Anterior cingulate cortex (tissue), 58 donors: ENCODE measurements around the gene TMEM131L.

Source experiments
- DNase-seq, 58 donors: peaks; one replicate each; lab custom pipeline; 2025; lab: John Stamatoyannopoulos, UW

The TMEM131L gene

GRCh38 chr4:153474251-153474650 lies 8.1 kb downstream of the TMEM131L start:
- no peak for DNase-seq

DNA sequence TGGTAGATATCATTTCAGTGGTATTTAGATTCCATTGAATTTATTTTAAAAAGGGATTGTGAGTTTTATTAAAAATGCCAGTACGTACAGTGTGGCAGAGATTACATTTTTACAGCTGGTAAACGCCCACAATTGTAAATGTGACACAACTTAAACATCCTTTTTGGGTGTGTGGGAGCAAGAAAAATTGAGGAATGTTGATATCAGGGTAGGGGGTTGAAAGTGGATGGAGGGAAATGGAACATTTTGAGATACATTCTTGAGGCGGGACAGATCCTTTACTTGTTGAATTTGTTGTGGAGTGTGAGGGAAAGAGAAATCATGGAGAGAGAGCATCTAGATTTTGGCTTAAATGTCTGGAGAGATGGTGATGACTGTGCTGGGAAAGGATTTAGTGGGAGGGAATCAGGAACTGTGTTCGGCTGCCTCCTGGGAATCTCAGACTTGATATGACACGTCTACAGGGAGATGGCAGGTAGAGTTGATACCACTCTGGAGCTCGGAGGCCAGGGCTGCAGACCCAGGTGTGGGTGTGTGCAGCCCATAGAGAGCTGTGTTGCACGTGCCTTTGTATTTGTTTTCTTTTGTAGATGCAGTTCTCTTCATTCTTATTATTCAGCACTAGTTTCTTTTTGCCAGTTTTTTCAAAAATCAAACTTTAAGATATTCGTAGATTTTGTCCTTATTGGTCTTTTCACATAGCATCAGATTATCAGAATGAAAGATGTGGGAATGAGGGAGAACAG lies 10.8 kb downstream of the TMEM131L start:
- no peak for DNase-seq

DNA sequence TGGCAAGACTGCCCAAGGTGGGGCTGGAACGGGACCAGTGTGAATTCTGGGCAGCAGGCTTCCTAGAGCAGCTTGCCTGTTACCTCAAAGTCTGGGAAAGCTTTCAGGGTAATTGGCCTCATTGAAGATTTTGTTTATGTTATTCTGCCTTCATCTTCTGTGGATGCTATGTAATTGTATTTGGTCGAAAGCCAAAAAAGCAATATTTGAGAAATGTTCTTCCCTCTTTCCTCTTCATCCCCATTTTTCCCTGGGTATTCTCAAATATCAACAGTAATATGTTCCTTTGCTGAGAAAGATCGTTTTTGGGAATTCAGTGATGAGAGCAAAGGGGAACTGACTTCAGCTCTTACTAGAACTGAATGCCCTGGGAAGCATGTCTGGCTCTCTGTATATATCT lies 12.9 kb downstream of the TMEM131L start:
- DNase-seq = no peak

DNA sequence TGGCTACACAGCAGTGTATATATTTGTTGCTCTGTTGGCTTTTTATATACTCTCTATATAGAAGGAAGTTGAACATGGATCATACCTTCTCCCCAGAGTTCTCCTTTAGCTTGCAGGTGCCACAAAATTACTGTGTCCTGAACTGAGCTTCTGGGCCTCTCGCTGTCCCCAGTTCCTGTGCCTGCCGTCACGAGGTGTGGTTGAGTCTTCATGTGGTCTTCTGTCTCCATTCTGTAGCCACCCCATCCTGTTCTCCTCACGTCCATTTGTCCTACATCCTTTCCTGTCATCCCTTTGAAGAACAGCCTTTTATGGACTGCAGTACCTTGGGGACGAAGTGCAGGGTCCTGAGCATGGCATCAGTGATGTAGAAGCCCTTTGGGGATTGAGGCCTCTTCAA lies 14.5 kb downstream of the TMEM131L start:
- no peak for DNase-seq

GRCh38 chr4:153481478-153481877 lies 15.3 kb downstream of the TMEM131L start:
- no peak for DNase-seq

DNA sequence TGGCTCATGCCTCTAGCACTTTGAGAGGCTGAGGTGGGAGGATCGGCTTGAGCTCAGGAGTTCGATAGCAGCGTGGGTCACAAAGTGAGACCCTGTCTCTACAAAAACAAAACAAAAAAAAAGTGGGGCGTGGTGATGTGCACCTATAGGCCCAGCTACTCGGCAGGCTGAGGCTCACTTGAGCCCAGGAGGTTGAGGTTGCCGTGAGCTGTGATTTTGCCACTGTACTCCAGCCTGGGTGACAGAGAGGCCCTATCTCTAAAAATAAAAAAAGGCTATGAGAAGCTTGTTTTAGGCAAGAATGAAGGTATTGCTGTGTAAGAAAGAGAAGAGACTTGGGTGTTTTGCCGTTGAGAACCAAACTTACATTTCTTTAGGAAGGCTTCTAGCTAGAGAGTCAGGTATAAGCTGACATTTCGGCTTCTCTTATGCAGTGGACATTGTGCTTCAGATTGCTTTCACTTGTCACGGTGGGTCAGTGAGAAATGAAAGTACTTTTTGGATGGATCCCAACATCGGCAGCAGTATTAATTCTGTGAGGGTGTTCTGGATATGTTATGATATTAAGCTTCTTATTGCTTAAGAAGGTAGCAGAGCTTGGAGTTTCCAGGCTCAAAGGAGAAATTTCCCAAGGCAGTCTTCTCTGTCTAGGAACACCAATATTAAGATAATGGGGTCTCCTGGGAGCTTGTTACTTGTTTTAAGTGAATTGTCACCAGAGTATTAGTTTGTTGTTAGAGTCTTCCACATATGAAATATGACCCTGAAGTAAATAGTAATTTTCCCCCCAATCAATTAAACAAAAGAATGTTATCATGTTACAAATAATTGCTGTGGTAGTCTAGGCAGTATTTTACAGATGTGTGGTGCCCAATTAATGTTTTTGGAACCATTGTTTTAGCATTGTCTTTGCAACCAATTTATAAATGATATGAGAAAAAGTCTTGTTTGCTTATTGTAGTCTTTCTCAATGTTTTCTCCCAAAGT lies 17.6 kb downstream of the TMEM131L start:
- no peak for DNase-seq

GRCh38 chr4:153485359-153485758 lies 19.2 kb downstream of the TMEM131L start:
- DNase-seq = no peak

DNA sequence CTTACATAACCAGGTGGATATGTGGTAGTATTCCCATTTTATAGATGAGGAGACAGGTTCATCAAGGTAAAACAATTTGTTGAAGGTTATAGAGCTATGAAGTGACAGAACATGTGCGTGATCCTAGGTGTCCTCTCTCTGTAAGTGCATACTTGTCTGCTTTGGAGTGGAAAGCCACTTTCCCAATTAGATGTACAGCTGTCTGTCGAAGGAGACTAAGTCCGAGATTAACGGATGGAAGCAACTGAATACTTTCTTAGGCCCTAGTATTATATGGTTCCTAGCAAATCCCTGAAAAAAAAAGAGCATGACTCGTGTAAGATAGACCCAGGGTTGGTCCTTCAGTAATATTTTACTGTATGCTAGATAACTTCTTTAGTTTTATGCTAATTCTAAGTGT lies 19.7 kb downstream of the TMEM131L start:
- no peak for DNase-seq

DNA sequence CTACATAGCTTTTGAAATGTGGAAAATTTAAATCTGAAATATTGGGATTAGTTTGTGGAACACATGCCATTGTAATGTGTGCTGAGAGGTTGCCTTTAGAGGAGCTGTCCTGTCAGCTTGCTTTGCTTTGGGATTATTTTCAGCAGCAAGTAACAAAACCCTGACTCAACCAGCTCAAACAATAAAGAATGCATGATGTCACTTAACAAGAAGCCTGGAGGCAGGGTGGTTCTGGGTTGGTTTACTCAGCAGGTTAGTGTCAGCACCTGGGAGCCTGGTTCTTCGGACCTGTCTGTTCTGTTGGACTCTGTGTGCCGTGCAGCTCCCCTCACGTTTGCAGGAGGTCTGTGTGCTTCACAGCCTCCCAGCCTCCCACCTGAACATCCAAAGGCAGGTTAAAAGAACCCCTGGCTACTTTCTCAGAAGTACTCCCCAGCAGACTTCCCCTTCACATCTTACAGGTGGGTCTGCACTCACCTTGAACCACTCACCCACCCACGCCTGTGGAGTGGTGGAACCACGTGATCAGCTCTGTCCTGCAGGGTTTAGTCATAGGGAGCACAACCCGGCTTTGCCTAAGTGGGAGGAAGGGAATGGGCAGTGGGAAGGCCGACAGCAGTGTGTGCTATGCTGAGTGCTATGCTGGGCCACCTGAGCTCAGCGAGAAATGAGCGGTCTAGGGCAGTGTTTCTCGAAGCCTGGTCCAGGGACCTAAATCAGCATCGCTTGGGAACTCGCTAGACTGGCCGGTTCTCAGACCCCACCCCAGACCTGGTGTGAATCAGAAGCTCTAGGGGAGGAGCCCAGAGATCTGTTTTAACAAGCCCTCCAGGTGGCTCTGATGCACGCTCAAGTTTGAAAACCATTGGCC lies 20.4 kb downstream of the TMEM131L start:
- peak in 2 of 58 donors; percentile 8 to 14 for DNase-seq

- peak in 35 of 58 donors; percentile 9 to 66 (median 30) for DNase-seq
These were observed 22.1 kb downstream of the TMEM131L start for GRCh38 chr4:153488006-153488891.

DNA sequence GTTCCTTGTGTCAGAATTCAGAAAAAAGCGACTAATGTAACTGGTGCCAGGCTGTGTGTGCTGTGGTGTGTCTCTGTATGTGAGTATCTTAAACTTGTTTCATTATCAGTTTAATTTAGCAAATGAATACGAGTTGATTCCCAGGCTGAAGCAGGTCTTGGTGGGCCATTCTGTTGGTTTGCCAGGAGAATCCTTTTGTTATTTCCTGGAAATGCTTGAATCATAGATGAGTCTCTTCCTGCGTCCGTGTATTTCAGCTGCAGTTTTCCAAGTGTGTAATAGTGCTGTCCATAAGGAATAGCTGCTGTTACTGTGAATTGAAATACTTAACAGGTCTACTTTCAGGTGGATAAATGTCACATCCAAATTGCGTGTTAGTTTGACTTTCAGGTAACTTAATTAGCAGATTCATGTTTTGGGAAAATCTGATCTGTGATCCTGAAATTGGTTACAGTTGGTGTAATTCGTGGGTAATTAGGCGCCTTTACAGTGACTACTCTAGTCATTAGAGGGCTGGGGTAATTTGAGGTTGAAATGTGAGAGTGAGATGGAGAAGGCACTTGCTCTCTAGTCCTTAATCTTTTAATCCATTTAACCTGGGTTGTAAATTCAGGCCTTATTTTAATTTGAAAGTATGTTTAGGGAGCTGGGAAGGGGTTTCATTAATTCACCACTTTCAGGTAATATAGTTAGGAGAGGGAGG lies 23.8 kb downstream of the TMEM131L start:
- DNase-seq = no peak

- DNase-seq = no peak
These were observed 24.9 kb downstream of the TMEM131L start for GRCh38 chr4:153490985-153491483.

- DNase-seq = no peak
These were observed 28.4 kb downstream of the TMEM131L start for GRCh38 chr4:153494562-153494961.

DNA sequence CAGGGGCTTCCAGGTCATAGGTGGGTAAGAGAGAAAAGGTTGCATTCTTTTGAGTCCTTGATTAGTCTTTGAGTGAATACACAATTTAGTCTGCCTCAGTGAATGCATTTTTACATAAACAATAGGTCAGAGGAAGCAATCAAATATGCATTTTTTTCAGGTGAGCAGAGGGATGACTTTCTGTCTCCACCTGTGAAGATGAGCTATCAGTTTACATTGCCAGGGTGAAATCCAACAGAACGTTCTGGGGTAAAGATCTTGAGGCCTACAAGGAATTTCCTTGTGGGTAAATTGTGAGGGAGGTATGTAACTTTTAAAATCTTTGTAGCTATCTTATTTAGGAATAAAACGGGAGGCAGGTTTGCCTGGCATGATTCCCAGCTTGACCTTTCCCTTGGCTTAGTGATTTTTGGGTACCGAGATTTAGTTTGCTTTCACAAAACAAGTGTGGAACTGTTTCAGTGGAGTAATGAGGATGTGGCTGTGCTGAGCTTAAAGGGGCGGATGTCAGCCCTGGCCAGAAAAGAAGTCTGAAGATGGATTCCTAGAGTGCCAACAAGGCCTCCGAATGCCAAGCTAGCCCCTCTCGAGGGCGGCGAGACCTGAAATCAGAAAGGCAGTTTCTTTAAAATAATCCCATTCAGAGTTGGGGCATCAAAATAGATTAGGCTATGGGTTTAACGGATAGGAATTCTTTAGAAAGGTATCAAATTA lies 29.5 kb downstream of the TMEM131L start:
- no peak for DNase-seq

DNA sequence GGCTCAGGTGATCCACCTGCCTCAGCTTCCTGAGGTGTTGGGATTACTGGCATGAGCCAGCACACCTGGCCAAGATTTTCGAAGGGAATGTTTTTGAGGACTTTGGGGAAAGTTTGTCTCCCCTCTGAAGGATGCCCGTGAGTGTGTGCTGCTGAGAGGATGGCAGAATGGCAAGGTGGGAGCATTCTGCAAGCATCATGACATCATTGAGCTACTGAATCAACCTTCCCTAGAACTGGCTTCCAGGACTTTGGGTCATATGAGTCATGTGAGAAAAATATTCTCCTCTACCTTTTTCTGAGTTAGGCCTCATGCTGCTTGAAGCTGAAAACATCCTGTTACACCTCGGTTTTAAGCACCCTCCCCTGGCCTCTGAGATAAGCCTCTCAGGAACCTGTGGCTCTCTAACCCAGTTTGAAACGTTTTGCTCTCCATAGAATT lies 31.0 kb downstream of the TMEM131L start:
- DNase-seq = no peak

- peak in 24 of 58 donors; percentile 4 to 80 (median 34) for DNase-seq
These were observed 32.1 kb downstream of the TMEM131L start for GRCh38 chr4:153497988-153498967.

DNA sequence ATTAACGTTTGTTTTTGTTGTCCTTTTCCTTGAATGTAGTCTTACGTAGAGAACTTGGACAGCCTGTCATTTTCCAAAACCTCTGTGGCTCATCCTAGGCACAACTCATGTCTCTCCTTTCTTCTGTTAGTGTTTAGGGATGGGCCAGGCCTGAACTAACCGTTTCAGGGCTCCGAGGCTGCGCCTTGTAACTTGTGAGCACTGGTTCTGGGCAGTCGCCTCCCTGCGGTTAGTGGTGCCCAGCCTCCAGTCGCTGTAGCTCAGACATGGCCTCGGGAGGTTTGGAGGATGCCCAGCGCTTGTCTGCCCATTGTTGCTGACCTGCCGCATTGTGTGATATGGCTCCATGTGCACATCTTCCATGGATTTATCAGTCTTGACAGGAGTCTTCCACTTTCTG lies 32.8 kb downstream of the TMEM131L start:
- no peak for DNase-seq
